Measurements from ENCODE around the gene CEP55. TPM values are rescaled to one million over a fixed set of nuclear protein-coding genes. Genes with fewer than 3 reads are reported as not detected.

Gene CEP55
- total RNA-seq (2022; extraction: Qiagen RNA extraction) = 53.3 to 76.4 TPM (median 65.5 TPM) in 5 replicates

DNA sequence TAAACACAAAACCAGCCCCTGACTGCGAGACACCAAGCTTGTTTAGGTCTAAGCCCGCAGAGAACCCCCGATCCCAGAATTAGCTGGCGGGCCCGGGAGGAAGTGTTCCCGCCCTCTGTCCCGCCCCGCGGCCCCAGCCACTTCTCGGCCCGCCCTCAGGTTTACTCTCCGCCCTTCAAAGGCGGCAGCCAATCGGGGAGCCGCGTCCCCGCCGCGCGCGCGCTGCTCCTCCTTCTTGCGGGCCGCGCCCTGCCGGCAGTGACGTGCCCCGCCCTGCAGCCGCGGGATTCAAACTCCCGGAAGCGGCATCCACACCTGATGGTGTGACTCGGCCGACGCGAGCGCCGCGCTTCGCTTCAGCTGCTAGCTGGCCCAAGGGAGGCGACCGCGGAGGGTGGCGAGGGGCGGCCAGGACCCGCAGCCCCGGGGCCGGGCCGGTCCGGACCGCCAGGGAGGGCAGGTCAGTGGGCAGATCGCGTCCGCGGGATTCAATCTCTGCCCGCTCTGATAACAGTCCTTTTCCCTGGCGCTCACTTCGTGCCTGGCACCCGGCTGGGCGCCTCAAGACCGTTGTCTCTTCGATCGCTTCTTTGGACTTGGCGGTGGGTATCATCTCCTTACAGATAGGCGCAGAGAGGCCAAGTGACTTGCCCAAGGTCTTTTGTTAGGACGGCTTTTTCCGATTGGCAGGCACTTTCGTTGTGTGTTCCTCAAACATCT, at the start of gene CEP55:
CEP55 (plus strand) TSS at position 291 of the 720 bp plus-strand sequence. CDS start 3,440 bp downstream, outside the sequence.

DNA sequence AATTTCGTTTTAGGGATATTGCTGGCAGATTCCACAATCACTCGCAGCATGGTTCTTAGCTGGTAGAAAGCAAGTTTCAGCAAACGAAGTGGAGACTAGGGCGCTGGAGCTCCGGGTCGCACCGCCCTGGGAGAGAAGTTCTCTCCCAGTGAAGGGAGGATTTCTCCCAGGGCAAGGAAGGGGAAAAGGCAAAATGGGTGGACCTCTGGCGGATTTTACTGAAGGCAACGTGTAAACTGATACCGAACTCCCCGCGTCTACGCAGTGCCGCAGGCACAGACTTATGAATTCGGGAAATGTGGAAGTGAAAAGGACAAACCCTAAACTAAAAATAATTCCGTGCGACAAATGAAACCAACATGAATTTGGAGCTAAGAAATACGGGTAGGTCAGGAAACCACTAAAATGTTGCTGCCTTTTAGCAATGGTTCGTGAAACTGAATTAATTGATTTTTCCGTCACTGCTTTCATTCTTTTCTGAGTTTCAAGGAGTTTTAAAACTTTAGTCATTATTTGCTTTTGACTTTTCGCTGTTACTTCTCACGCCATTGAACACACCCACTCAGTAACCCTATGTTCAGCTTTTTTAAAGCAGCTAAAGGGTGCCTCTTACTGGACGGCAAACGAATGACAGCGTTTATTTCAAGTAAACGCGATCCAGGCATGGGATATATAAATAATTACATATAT, 14.1 kb upstream of the CEP55 start, which contains the start of gene MYOF:
MYOF (minus strand) TSS at position 190 of the 690 bp plus-strand sequence; CDS start at position 50, 140 bp downstream.

GRCh38 chr10:93566435-93567276, 70.2 kb downstream of the CEP55 start, which contains the start of gene FFAR4:
Gene FFAR4 (plus strand): TSS chr10:93566665. CDS start chr10:93566721, 56 bp downstream.

Other genes starting within 250 kb of the CEP55 start
- 177 to 295 TPM (median 215 TPM) in 5 replicates for gene MYOF, start 14.3 kb upstream of the CEP55 start, total RNA-seq (2022; extraction: Qiagen RNA extraction)
- gene FFAR4, start 70.1 kb downstream of the CEP55 start, total RNA-seq (2022; extraction: Qiagen RNA extraction) = 0.06 to 0.12 TPM (median 0.08 TPM) in 5 replicates
- 5.0 to 10.5 TPM (median 9.5 TPM) in 5 replicates for gene RBP4, start 104.6 kb downstream of the CEP55 start, total RNA-seq (2022; extraction: Qiagen RNA extraction)
- not detected in 5 replicates for gene PDE6C, start 115.9 kb downstream of the CEP55 start, total RNA-seq (2022; extraction: Qiagen RNA extraction)
- 4.6 to 5.7 TPM (median 5.1 TPM) in 5 replicates for gene FRA10AC1, start 206.0 kb downstream of the CEP55 start, total RNA-seq (2022; extraction: Qiagen RNA extraction)